Measurements from ENCODE around the gene ASB2. TPM values are rescaled to one million over a fixed set of nuclear protein-coding genes. Genes with fewer than 3 reads are reported as not detected.

Gene ASB2
- total RNA-seq, 1 donor from 2014 or later = 0.35 TPM

DNA sequence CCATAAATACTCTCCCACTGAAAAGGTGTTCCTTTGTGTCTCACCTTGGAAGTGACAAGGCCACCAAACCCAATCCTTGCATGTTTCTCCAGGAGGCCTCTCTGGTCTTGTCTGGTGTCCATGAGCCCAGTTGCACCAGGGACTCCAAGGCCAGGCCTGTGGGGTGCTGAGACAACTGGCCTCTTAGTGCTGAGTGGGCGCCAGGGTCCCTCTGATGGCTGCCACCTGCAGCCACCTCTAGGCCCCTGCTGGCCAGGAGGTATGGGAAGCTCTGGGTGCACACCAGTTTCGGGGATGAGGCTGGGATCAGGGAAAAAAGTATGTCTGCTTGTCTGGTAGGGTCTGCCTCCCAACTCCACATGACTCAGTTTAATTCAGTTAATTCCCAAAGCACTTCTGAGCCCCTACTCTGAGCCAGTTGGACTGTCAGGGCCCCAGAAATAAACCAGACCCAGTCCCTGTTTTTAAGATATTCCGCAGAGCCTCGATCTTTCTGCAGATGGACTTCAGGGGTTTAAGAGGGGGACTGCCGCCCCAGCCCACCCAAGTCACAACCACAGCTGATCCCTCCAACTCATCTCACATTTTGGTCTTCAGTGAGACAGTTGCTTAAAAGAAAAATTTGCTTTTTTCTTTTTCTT, 64.3 kb downstream of the ASB2 start:
- DNase-seq (ENCODE audit: extremely low read depth, low read depth, low spot score) = no peak

DNA sequence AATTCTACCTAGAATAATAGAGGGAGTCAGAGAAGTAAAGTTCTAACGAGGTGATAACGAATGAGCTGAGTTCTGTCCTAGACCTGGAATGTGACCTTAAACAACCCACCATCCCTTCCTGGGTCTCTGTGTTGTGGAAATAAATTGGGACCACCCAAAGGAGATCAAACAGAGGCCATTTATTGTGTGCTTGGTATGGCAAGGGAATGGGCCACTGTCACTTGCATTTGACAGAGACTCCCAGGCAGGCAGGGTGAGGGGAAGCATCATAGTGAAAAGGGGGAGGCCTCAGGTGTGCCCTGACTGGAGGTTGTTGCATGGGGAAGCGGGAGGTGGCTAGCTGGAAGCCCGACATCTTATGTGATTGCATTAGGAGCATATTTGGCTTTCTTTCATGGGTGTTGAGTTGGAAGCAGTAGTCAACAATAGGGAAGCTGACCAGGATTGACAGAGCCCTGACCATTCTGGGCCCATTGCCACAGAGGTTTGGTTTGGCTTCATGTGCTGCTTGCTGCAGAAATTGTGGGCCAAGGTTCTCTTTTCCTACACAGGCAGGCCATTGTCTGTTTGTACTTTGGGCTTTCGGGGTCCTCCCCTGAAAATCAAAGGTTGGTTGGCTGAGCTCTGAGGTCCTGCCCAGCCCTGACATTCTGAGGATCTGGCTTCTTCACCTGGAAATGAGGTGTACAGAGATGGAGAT, 66.8 kb downstream of the ASB2 start:
- no peak for DNase-seq (ENCODE audit: extremely low read depth, low read depth, low spot score)

DNA sequence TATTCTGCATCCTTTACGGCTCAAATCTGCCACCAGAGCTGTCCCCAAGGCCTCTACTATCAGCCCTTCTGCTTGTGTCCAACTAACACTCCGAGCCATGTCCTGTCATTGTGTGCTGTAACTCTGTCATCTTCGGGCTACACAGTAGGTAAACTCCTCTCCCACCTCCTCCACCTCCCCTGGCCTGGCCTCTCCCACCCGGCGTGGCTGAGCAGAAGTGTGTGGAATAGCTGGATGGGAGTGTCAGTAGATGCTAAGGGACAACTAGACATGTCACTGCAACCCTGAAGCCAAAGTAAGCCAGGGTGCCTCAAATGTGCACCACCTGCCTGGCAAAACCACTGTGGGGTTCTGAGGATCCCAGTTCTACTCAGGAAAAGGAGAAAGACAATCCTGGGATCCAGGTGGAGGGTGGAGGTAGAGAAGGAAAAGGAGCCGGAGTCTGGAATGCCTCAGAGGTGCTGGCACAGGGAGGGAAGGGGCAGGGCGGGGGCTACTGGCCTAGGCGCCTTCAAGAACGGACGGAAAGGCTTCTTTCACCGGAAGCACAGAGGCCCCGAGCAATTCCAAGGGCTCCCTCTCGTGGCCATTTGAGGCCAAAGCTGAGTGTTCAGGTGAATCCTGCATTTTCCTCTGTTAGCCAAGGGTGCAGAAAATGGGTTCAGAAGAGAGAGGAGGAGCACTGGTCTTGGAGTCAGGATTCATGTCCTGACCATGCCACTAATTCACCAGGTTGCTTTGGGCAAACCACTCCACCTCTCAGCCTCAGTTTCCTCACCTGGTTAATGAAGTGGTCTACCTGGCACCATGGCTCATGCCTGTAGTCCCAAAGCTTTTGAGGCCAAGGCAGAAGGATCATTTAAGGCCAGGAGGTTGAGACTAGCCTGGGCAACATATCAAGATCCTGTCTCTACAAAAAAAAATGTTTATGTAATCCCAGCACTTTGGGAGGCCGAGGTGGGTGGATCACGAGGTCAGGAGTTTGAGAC, 69.7 kb downstream of the ASB2 start:
- DNase-seq (ENCODE audit: extremely low read depth, low read depth, low spot score) = no peak

DNA sequence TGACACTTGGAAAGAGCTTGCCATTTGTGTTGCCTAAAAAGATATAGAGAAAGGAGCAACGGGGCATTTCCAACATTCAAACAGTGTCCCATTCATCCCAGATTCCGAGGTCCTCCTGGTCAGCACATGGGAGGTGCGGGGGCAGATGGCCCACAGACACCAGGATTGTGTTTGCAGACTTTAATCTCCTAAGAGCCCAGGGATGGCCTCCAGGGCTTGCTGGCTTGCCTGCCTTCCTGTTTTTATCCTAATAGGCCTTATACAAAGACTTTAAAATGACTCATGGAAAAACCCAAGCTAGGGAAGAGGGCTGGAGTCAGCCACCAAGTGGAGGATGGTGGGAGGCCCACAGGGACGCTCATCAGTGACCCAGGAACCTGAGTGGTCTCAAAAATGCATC, 70.7 kb downstream of the ASB2 start:
- no peak for DNase-seq (ENCODE audit: extremely low read depth, low read depth, low spot score)

DNA sequence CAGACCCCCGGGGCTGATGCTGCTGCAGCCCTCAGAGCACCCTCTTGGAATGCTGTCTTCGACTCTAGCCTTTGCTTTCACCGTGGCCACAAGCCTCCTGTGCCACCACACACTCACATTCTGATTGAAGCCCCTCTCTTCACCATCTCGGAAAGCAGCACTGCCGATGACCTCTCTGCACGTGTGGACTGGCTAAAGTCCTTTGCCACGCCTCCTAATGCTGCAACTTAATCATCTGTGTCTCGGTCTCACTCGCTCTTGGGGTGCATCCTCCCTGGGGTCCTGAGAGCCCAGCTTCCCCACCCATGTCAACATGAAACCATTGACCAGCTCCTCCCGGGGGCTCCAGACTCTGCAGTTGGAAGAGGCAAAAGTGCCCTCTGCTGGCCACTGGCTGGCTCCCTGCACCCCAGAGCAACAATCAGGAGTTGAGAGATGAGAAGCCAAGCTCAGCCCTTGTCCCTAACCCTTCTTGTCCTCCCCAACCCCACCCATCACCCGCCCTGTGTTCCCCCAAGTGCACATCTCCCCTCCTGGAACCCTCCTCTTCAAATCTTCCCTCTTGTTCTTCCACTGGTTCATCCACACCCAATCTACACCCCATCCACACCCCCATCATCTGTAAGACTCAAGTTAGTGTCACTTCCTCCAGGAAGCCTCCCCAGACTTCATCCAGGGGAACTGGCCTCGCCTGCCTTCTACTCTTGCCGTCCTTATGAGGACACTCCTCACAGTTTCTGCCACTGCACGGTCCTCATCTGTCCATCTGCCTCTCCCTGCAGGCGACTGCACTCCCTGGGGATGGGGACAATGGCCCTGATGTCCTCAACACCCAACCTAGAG, 72.8 kb downstream of the ASB2 start:
- DNase-seq (ENCODE audit: extremely low read depth, low read depth, low spot score) = no peak

DNA sequence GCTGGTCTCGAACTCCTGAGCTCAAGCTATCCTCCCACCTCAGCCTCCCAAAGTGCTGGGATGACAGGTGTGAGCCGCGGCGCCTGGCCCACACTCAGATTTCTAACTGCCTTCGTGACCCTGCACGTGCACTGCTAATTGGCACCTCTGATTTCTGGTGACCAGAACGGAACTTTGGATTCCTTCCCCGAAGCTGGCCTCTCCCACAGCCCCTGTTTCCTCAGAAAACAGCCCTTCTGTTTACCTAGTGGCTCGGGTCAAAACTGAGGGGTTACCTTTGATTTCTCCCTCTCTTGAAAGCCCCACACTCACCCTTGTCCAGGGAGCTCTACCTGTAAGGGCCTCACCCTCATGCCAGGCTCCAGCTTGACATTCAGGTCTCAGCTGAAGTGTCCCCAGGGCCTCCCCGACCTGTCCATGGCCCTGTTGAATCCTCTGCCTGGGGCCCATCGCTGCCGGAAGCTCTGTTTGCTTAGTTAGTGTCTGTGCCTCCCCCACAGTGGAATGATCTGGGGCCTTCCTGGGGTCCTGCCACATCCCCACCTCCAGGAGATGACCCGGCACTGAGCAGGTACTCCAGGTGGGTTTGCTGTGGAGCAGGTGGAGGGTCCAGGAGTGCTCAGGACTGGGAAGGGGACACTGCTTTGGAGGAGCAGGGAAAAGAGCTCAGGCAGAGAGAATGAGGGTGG, 73.6 kb downstream of the ASB2 start:
- DNase-seq (ENCODE audit: extremely low read depth, low read depth, low spot score) = no peak

DNA sequence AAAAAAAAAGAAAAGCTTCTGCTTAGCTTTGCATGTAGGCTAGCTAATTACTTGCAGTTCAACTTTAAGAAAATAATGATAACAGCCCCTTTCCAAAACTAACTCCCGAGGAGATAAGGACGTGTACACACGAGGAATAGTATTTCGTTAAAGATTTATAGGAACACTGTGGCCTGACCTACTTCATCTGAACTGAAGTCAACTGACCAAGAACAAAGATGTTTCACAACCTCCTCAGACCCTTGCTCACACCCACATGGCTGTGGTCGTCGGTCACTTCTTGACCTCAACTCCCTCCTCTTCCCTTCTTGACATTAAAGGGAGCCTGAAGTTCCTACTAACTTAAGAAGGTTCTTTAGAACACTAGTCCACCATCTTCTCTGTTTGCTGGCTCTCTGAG, 74.6 kb downstream of the ASB2 start:
- DNase-seq (ENCODE audit: extremely low read depth, low read depth, low spot score) = no peak

DNA sequence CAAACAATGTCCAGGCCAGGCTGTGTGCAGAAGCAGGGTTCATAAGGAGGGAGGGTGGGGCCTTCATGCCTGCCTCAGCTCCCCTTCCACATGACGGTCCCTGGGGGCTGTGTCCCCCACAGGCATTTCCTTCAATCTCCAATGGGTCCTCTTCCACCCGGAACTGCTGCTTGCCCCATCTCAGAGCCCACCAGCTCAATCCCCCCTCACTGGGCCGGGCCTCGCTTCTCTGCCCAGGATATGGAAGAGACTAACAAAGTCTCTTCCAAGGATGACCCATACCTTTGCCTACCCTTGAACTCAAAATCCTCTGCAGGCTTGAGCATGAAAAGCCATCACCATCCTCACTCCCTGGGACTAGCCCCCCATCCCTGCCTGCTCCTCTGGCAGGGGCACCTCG, 77.6 kb downstream of the ASB2 start:
- DNase-seq (ENCODE audit: extremely low read depth, low read depth, low spot score) = no peak

DNA sequence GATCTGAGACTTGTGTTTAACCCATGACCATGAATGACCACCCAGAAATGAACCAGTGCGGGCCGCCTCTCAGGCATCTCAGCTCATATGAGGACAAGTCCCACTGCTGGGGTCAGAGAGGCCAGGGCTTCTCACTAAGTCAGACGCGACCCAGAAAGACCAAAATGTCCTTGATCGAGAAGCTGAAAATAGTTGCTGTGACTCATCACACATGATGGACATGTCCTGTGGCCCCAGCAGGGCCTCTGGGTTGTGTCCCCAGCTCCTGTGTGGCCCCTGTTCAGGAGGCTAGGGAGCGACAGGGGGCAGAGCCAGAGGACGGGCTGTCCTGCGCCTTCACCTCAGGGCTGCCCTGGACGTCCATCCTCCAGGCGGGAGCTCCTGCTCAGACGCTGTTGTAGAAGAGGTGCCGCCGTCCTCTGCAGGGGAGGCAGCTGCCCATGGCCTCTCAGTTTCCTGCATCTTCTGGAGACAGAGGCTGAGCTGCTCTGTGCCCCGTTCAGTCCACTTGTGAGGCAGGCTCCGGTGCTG, 78.2 kb downstream of the ASB2 start:
- DNase-seq (ENCODE audit: extremely low read depth, low read depth, low spot score) = no peak

DNA sequence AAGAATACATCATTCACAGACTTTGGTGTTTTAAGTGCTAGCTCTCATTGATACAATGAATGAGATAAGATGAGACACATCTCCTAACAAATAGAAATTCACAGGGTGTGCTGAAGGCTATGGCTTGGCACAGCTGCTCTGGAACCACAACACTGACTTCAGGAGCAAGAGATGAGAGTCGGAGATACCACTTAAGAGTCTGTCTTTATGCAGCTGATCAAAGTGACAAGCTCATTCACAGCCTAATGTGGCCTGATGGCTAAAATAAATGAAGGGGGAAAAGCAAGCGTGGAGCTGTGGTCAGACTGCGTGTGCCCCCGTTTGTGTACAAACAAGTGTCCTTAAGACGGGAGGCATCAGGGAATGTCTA, 78.9 kb downstream of the ASB2 start:
- no peak for DNase-seq (ENCODE audit: extremely low read depth, low read depth, low spot score)

DNA sequence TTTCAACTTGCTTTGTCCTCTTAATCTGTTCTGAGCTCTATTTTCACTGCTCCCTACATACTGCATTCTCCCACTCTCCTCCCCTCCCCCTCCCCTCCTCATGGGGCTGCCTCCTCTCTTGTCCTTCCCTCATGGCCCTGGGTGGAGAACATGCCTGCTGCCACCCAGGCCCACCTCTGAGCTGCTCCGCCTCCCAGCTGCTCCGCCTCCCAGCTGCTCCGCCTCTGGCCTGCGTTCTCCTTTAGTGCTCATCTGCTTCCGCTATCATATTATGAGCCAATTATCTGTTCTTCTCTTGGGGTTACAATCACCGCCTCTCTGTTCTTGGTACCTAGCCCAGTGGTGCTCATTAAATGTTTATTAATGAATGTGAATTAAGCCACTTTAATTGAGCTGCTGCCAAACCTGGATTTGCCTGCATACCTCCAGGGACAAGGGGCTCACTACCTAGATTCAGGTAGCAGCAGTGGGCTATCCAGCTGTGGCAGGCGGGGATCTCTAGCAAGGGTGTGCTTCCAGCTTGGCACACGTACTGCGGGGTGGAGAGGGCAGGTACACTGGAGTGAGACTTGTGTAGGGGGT, 81.3 kb downstream of the ASB2 start:
- no peak for DNase-seq (ENCODE audit: extremely low read depth, low read depth, low spot score)

DNA sequence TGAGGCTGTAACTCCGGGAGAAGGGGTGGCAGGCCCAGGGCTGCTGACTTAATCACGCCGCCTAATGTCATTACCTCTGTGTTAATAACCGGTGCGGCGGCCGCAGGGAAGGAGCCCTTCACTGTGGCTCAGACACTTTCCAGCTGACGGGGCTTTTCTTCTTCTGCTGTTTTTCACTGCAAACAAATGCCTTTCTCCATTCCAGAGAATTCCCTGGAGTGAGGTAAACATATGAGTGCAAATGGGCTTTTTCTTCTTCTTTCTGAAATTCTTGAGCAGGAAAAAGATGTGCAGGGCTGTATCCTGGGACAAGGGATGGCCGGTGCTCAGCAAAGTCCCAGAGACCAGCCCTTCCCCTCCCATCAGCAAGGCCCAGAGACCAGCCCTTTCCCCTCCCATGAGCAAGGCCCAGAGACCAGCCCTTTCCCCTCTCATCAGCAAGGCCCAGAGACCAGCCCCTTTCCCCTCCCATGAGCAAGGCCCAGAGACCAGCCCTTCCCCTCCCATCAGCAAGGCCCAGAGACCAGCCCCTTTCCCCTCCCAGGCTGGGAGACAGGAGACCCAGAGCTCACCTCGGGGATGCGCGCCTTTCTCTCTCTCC, 82.6 kb downstream of the ASB2 start:
- DNase-seq (ENCODE audit: extremely low read depth, low read depth, low spot score) = no peak

DNA sequence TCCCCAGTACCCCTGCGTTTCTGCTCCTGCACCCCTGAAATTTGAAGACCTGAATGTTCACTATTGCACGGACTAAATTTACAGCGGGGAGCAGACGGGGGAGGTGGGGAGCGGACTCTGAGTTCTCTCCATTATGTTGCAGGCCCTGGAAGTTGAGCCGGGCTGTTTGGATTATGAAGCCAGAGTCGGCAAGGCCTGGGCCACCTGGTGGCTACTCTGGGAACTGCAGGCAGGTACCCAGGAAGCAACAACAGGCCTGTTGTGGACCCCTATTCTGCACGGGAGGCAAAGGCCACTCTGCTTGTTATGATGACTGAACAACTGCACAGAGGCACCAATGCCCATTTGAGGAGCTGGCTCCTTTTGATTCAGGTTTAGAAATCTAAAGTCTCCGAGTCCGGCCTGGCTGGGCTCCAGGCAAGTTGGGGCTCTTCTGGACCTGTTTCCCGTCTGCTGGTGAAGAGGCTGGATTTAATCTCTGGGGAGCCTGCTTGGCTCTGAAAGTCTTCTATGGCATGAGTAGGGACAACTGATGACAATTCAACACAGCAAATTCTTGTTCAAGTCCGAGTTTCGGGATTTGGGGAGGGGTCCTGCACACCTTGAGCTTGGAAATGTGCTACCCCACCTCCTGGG, 83.3 kb downstream of the ASB2 start:
- no peak for DNase-seq (ENCODE audit: extremely low read depth, low read depth, low spot score)

DNA sequence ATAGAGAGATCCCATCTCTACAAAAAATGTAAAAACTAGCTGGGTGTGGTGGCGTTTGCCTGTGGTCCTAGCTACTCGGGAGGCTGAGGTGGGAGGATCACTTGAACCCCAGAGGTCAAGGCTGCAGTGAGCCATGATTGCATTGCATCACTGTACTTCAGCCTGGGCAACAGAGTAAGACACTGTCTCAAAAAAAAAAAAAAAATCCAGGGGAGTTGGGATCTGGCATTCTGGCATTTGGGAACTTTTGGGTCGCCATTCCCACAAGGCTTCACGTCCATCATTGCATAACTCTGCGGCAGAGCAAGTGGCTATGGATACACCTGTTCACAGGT, 83.9 kb downstream of the ASB2 start:
- DNase-seq (ENCODE audit: extremely low read depth, low read depth, low spot score) = no peak

DNA sequence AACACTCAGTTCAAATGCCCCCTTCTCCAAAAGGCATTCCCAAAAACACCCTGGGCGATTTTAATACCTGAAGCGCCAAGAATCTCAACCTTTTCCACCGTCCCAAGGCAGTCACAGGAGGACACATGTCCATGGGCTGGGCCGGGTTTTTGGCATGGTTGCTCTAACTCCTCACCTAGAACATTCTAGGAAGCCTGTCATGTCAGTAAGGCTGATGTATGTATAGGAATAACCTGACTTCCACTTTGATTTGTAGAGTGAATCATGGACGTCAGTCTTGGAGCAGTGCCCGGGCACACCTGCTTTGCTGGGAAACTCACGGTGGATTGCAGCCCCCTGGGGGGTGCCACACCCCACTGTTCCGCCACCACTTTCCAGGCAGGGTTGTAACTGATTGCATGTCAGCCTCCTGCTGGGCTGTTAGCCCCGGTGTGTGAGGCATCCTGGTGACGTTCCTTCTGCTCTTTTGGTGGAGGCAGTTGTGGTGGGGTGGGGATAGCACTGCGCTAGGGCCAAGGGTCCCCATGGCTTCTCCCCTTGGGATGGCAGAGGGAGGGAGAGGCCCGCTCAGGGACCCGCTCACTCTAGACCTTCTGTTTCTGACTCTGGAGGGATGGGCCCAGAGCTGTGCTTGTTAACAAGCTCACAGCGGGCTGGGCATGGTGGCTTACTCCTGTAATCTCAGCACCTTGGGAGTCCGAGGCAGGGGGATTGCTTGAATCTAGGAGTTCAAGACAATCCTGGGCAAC, 84.4 kb downstream of the ASB2 start:
- no peak for DNase-seq (ENCODE audit: extremely low read depth, low read depth, low spot score)

DNA sequence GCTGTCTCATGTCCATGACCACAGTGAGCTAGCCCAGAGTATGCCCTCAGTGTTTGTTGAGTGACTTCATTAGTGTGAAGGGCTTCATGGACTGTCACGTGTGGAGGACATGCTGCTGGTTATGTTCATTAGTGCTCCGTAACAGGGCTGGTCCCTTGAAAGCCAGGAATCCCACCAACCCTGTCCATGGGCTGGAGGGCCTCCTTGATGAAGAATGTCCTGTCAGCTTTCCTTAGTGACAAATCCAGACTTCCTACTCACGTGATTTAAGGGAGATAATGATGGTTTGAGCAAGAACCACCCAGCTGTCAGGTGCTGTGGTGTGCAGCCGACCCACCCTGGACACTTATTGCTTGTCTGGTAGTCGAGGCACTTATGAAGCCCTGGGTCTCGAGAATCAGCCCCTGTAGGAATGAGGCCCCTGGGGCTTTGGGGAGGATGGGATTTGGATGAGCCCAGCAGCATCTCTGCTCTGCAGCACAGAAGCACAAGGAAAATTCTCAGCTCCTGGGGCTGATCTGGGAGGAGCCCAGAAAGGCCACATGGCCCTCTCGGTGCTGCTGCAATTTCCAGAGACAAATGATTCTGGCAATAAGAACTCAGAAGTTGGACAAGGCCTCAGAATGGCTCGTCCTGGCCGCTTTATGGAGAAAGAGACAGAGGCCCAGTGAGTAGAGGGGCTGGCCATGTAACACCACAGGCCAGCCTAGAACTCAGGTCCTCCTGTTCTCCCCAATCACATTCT, 86.5 kb downstream of the ASB2 start:
- DNase-seq (ENCODE audit: extremely low read depth, low read depth, low spot score) = no peak

DNA sequence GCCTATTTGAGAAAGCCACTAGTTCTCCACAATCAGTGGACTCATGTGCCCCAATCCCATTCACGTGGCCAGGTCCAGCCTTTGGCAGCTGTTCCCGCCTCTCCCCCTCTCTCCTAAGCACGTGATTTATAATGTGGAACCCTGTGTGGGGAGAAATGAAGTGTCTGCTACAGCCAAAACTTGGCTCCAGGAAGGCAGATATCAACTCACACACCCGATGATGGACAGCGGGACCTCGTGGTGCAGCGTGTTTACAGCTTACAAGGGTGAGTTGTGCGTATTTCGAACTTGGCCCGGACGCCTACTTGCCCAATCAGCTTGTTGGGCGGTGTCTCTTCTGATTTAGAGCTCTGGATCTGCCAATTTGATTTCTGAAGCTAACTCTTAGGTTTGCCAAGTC, 87.4 kb downstream of the ASB2 start:
- DNase-seq (ENCODE audit: extremely low read depth, low read depth, low spot score) = no peak
